Stomach (tissue), 19 donors: ENCODE results near the gene RNF5. TPM values are rescaled to one million over a fixed set of nuclear protein-coding genes. Genes with fewer than 3 reads are reported as not detected.

Experiments
- DNase-seq, 2 donors: peaks; one replicate each; pipeline versions ENCODE4 v3.0.0 to v3.0.0-alpha.2; 2013 to 2019
- H3K27ac ChIP-seq, 5 donors: fragments of 200-600 bp in 4 of 5; sonication (generic) in 4 of 5; one replicate each; pipeline ENCODE4 v1.5.1; 2013 to 2019; ENCODE audit warnings: mild to moderate bottlenecking in 1 of 5, moderate library complexity in 1 of 5
- H3K27me3 ChIP-seq, 3 donors: fragments of 200-600 bp; sonication (generic); one replicate each; pipeline ENCODE4 v1.5.1; 2017 to 2019; ENCODE audit warnings: mixed run types in 1 of 3
- H3K36me3 ChIP-seq, 4 donors: fragments of 200-600 bp; sonication (generic); 1 replicate in 3 of 4; 2 replicates in 1 of 4; pipeline ENCODE4 v1.5.1; 2016 to 2019
- H3K4me1 ChIP-seq, 4 donors: fragments of 200-600 bp; sonication (generic); one replicate each; pipeline ENCODE4 v1.5.1; 2016 to 2019
- H3K4me3 ChIP-seq, 4 donors: fragments of 200-600 bp; sonication (generic) in 3 of 4; one replicate each; pipeline ENCODE4 v1.5.1; 2016 to 2019; ENCODE audit warnings: mild to moderate bottlenecking in 1 of 4
- H3K9me3 ChIP-seq, 4 donors: fragments of 200-600 bp; sonication (generic); one replicate each; pipeline ENCODE4 v1.5.1; 2016 to 2019
- EP300 ChIP-seq: sonication (generic); formaldehyde crosslinking; IDR thresholded peaks from one replicate; pipeline ENCODE4 v1.6.1; 2017; ENCODE audit warnings: antibody characterized with exemption
- POLR2A ChIP-seq, 4 donors: fragments of 450-650 bp; IDR thresholded peaks; one replicate each; pipeline ENCODE4 v1.6.1; 2016; ENCODE audit warnings: antibody characterized with exemption in 4 of 4, control low read depth in 2 of 4, mild to moderate bottlenecking in 1 of 4, moderate library complexity in 1 of 4
- POLR2AphosphoS5 ChIP-seq, 3 donors: sonication (generic); formaldehyde crosslinking; IDR thresholded peaks; one replicate each; pipeline ENCODE4 v1.6.1; 2016; ENCODE audit warnings: antibody characterized with exemption in 3 of 3
- whole genome bisulfite sequencing, 5 donors: extraction: QIAGEN DNeasy Blood & Tissue Kit in 3 of 5; methylation state at CpG; one replicate each; pipeline versions ENCODE4 v1.1.5 to v1.1.7; 2013 to 2018; 5-methylcytosine and 5-hydroxymethylcytosine counted together
- intact Hi-C: fragments of 100-400 bp; cut with DNase I; formaldehyde crosslinking; loops from one replicate; pipeline ENCODE4 v1.15.1; 2023; ENCODE audit warnings: low total_unique reads
- long read RNA-seq, 10 donors: transcript quantifications; one replicate each; lab custom pipeline, GENCODE V29; 2026
- polyA plus RNA-seq, 3 donors: library from polyadenylated mRNA; stranded (reverse); fragments of 200-250 nt; gene quantifications; one replicate each; pipeline ENCODE4 v1.2.3, GENCODE V29; 2013
- total RNA-seq, 5 donors: library from RNA; depleted of rRNA; stranded (reverse); fragments of >200 nt; gene quantifications; one replicate each; pipeline versions ENCODE4 v1.1.0 to v1.2.3, GENCODE V29; 2014 to 2016
- TF ChIP-seq, protein P1 (sequence below), 7 experiments: fragments of 450-650 bp in 4 of 7; fragments of 200-600 bp in 3 of 7; sonication (generic) in 3 of 7; IDR thresholded peaks; one replicate each; pipeline ENCODE4 v1.5.1; 2016 to 2019; ENCODE audit warnings: antibody characterized with exemption in 7 of 7, control low read depth in 2 of 7, mild to moderate bottlenecking in 1 of 7
- donor health status: healthy with polysubstance abuse.
- donor health status: Bipolar disorder and iron deficiency.
- donor health status: healthy.

The RNF5 gene, protein sequence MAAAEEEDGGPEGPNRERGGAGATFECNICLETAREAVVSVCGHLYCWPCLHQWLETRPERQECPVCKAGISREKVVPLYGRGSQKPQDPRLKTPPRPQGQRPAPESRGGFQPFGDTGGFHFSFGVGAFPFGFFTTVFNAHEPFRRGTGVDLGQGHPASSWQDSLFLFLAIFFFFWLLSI
- total RNA-seq: 10 to 100 TPM; 22.6 to 71.4 (median 50.9) TPM
- 100 to 1,000 TPM in 1 of 3 donors, 10 to 100 TPM in 2; 92.5 to 107 (median 93.2) TPM for polyA plus RNA-seq
- long read RNA-seq, donor 1, transcript RNF5-203 (6 exons, 1,168 nt): major isoform, 17 of 36 reads
- long read RNA-seq, donor 1, partial matches to known transcripts: 13 of 36 reads
- long read RNA-seq, donor 1, other reads (novel, unspliced or antisense): 6 of 36 reads
- long read RNA-seq, donor 2, transcript RNF5-203 (6 exons, 1,168 nt): major isoform, 24 of 24 reads
- long read RNA-seq, donor 2, partial matches to known transcripts: 0 of 24 reads
- long read RNA-seq, donor 2, other reads (novel, unspliced or antisense): 0 of 24 reads
- long read RNA-seq, donor 3, transcript RNF5-203 (6 exons, 1,168 nt): major isoform, 13 of 43 reads
- long read RNA-seq, donor 3, partial matches to known transcripts: 24 of 43 reads
- long read RNA-seq, donor 3, other reads (novel, unspliced or antisense): 6 of 43 reads
- long read RNA-seq, donor 4, partial matches to known transcripts: 0 of 2 reads
- long read RNA-seq, donor 4, other reads (novel, unspliced or antisense): 0 of 2 reads
- long read RNA-seq, donor 5, transcript RNF5-203 (6 exons, 1,168 nt): major isoform, 19 of 32 reads
- long read RNA-seq, donor 5, partial matches to known transcripts: 13 of 32 reads
- long read RNA-seq, donor 5, other reads (novel, unspliced or antisense): 0 of 32 reads
- long read RNA-seq, donor 6, transcript RNF5-203 (6 exons, 1,168 nt): major isoform, 73 of 113 reads
- long read RNA-seq, donor 6, partial matches to known transcripts: 28 of 113 reads
- long read RNA-seq, donor 6, other reads (novel, unspliced or antisense): 12 of 113 reads
- long read RNA-seq, donor 7, transcript RNF5-203 (6 exons, 1,168 nt): major isoform, 28 of 62 reads
- long read RNA-seq, donor 7, partial matches to known transcripts: 28 of 62 reads
- long read RNA-seq, donor 7, other reads (novel, unspliced or antisense): 6 of 62 reads
- long read RNA-seq, donor 8, transcript RNF5-203 (6 exons, 1,168 nt): major isoform, 34 of 66 reads
- long read RNA-seq, donor 8, partial matches to known transcripts: 26 of 66 reads
- long read RNA-seq, donor 8, other reads (novel, unspliced or antisense): 6 of 66 reads
- long read RNA-seq, donor 9, transcript RNF5-203 (6 exons, 1,168 nt): major isoform, 31 of 64 reads
- long read RNA-seq, donor 9, partial matches to known transcripts: 33 of 64 reads
- long read RNA-seq, donor 9, other reads (novel, unspliced or antisense): 0 of 64 reads
- long read RNA-seq, donor 10, transcript RNF5-203 (6 exons, 1,168 nt): major isoform, 8 of 22 reads
- long read RNA-seq, donor 10, partial matches to known transcripts: 14 of 22 reads
- long read RNA-seq, donor 10, other reads (novel, unspliced or antisense): 0 of 22 reads

DNA sequence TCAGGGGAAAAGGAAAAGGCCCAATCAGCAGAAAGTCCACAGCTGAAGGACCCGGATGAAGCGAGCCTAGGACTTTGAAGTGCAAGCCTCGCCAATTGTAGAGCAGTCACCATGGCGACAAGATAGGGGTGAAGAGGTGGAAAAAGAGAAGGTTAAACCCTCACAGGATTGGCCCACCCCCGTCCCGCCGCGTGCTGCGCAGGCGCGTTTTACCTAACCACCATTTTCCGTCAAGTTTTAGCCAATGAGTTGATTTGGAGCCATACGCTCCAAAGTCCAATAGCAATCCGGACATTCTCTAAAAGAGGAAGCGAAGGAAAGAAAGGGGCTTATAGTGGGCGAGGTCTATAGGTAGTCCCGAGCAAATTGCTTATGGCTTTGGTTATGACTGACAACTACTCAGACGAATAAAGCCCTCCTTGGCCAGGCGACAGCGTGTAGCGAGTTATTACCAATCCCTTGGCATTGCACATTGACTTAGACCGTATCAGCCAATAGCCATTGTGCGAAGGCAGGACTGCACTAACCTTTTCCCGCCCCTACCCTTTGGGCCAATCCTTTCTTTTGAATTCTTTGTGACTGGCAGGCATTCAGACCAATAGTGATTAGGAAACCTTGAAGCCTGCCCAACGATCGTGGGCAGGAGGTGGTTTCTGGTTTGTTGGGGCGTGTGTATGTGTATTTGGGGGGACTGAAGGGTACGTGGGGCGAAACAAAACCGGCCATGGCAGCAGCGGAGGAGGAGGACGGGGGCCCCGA, at the start of gene RNF5:
Gene RNF5 (plus strand): TSS at position 618 of the 759 bp plus-strand sequence. CDS start 107 bp downstream, at position 725.
- intact Hi-C loops: no loop called here
- Histone ChIP-seq H3K9me3 (no peaks in the 10 kb centered on the region), H3K4me1 (peaks cover 52 to 87% (median 73%) of the 10 kb centered on the region in 4 donors), H3K36me3 (peaks cover 20 to 34% (median 33%) of the 10 kb centered on the region in 4 donors), H3K4me3 (peak within 1 kb of the TSS; percentile 86 to 98 (median 88)), H3K27me3 (no peaks in the 10 kb centered on the region), H3K27ac (peak within 1 kb of the TSS; percentile 91 to 100 (median 92))
- peak; percentile 97 to 100 for DNase-seq
- TF ChIP-seq POLR2A (IDR thresholded peaks at IDR 0.05) (no peak), POLR2AphosphoS5 (IDR thresholded peaks at IDR 0.05) (peak; percentile 22 to 74 (median 70)), EP300 (no peak)
- TF ChIP-seq, protein P1, sequence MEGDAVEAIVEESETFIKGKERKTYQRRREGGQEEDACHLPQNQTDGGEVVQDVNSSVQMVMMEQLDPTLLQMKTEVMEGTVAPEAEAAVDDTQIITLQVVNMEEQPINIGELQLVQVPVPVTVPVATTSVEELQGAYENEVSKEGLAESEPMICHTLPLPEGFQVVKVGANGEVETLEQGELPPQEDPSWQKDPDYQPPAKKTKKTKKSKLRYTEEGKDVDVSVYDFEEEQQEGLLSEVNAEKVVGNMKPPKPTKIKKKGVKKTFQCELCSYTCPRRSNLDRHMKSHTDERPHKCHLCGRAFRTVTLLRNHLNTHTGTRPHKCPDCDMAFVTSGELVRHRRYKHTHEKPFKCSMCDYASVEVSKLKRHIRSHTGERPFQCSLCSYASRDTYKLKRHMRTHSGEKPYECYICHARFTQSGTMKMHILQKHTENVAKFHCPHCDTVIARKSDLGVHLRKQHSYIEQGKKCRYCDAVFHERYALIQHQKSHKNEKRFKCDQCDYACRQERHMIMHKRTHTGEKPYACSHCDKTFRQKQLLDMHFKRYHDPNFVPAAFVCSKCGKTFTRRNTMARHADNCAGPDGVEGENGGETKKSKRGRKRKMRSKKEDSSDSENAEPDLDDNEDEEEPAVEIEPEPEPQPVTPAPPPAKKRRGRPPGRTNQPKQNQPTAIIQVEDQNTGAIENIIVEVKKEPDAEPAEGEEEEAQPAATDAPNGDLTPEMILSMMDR (IDR thresholded peaks at IDR 0.05): no peak
- WGBS, 5 donors: 0 to 1% (median 0%) methylated on average over 29 to 33 of the region's 33 CpGs

DNA sequence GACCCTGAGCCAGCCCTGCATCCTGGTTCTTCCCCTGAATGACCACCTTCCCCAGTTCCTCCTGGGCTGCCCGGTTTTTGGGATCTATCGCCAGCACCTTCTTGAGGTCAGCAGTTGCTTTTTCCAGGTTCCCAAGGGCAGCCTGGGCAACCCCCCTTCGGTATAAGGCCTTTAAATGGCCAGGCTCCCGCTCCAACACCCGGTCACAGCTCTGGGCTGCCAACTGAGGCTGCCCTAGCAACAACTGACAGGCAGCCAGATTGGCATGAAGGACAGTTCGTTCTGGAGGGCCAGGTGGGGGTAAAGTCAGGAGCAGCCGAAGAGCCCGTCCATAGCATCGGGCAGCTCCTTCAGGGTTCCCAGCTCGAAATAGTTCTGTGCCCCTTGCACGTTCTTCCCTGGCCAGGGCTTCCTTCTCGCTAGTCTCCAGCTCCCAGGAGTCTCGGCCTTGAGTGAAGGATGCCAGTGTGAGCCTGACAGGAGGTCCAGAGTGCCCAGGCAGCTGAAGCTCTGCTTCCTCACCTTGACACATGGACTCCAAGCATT, 49.4 kb upstream of the RNF5 start:
- WGBS, 5 donors: 83 to 86% (median 85%) methylated on average over 13 of the region's 13 CpGs
- peaks cover 26 to 56% (median 43%) of the 10 kb centered on the region in 4 donors for H3K4me1 ChIP-seq
- H3K36me3 ChIP-seq: peaks cover 13 to 32% (median 27%) of the 10 kb centered on the region in 4 donors
- H3K27ac ChIP-seq: peak overlapping the region; percentile 85 to 95 (median 92)
- no peak for DNase-seq
- intact Hi-C loops: no loop called here
- H3K27me3 ChIP-seq: no peaks in the 10 kb centered on the region
- H3K9me3 ChIP-seq: no peaks in the 10 kb centered on the region
- TF ChIP-seq, protein P1 (IDR thresholded peaks at IDR 0.05): no peak
- TF ChIP-seq POLR2AphosphoS5 (IDR thresholded peaks at IDR 0.05) (no peak), EP300 (no peak), POLR2A (IDR thresholded peaks at IDR 0.05) (no peak)
- H3K4me3 ChIP-seq: peak overlapping the region; percentile 45 to 86 (median 66)

DNA sequence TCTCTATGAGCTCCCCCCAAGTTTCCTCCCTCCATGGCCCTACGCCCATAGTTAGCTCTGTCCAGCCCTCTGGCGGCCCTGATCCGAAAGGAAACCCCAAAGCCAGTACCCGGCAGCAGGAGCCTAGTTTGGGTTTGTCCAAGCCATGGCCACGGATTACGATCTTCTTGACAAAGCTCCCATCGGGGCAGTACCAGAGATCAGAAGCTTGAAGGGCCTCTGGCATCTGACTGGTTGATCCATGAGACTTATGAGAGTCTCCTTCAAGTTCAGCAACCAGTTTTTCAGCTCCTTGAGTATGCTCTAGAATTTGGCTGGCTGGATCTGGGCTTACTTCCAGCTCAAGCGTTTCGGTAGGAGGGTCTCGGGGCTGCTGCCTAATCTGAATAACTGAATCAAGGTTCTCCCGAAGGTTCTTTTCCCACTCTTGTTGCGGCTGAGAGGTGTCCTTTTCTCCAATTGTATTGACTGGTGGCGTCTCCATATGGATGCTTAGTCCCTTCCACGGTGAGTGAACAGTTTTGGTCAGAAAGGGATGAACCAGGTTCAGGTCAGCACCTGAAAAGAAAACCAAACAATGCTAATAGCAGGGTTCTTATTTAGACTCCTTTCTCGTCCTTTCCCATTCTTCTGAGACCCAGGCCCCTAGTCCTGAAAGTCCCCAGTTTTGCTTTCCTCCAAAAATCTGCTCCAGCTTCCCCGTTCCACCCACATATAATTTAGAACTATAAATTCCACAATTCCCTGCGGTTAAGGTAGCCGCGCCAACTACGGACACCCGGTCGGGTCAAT, 48.7 kb upstream of the RNF5 start:
- no peaks in the 10 kb centered on the region for H3K27me3 ChIP-seq
- TF ChIP-seq POLR2AphosphoS5 (IDR thresholded peaks at IDR 0.05) (no peak), EP300 (no peak), POLR2A (IDR thresholded peaks at IDR 0.05) (no peak)
- TF ChIP-seq, protein P1 (IDR thresholded peaks at IDR 0.05): no peak
- DNase-seq: no peak

More for the DNA sequence above, 48.7 kb upstream of the RNF5 start:
- Histone ChIP-seq H3K4me3 (peak overlapping the region; percentile 45 to 86 (median 66)), H3K36me3 (peaks cover 6 to 26% (median 21%) of the 10 kb centered on the region in 4 donors), H3K9me3 (no peaks in the 10 kb centered on the region), H3K27ac (peak overlapping the region; percentile 85 to 95 (median 92)), H3K4me1 (peaks cover 26 to 51% (median 40%) of the 10 kb centered on the region in 4 donors)
- WGBS, 5 donors: 22 to 29% (median 28%) methylated on average over 22 of the region's 22 CpGs
- intact Hi-C loops: no loop called here
